Measurements from ENCODE around the gene PLCB4.

The PLCB4 gene

GRCh38 chr20:9270831-9271230 lies 201.9 kb downstream of the PLCB4 start:
- no peak for DNase-seq (ENCODE audit: low read depth in 2 of 2)

GRCh38 chr20:9276966-9277468 lies 208.1 kb downstream of the PLCB4 start:
- DNase-seq (ENCODE audit: low read depth in 2 of 2) = no peak

GRCh38 chr20:9279918-9280401 lies 211.1 kb downstream of the PLCB4 start:
- no peak for DNase-seq (ENCODE audit: low read depth in 2 of 2)

- DNase-seq (ENCODE audit: low read depth in 2 of 2) = no peak
These were observed 211.8 kb downstream of the PLCB4 start for GRCh38 chr20:9280666-9281065.

GRCh38 chr20:9281803-9282202 lies 212.9 kb downstream of the PLCB4 start:
- DNase-seq (ENCODE audit: low read depth in 2 of 2) = no peak

GRCh38 chr20:9285617-9286016 lies 216.7 kb downstream of the PLCB4 start:
- no peak for DNase-seq (ENCODE audit: low read depth in 2 of 2)

- no peak for DNase-seq (ENCODE audit: low read depth in 2 of 2)
These were observed 217.9 kb downstream of the PLCB4 start for GRCh38 chr20:9286501-9287461.

- no peak for DNase-seq (ENCODE audit: low read depth in 2 of 2)
These were observed 218.9 kb downstream of the PLCB4 start for GRCh38 chr20:9287826-9288225.

- no peak for DNase-seq (ENCODE audit: low read depth in 2 of 2)
These were observed 221.4 kb downstream of the PLCB4 start for GRCh38 chr20:9290331-9290730.

GRCh38 chr20:9293145-9293544 lies 224.3 kb downstream of the PLCB4 start:
- no peak for DNase-seq (ENCODE audit: low read depth in 2 of 2)

GRCh38 chr20:9294041-9294440 lies 225.2 kb downstream of the PLCB4 start:
- DNase-seq (ENCODE audit: low read depth in 2 of 2) = no peak

GRCh38 chr20:9298906-9299305 lies 230.0 kb downstream of the PLCB4 start:
- no peak for DNase-seq (ENCODE audit: low read depth in 2 of 2)

- DNase-seq (ENCODE audit: low read depth in 2 of 2) = no peak
These were observed 231.2 kb downstream of the PLCB4 start for GRCh38 chr20:9300080-9300479.

- DNase-seq (ENCODE audit: low read depth in 2 of 2) = no peak
These were observed 231.6 kb downstream of the PLCB4 start for GRCh38 chr20:9300534-9300933.

GRCh38 chr20:9301129-9302090 lies 232.5 kb downstream of the PLCB4 start:
- DNase-seq (ENCODE audit: low read depth in 2 of 2) = no peak

- DNase-seq (ENCODE audit: low read depth in 2 of 2) = no peak
These were observed 233.2 kb downstream of the PLCB4 start for GRCh38 chr20:9302091-9302462.

GRCh38 chr20:9306521-9306920 lies 237.6 kb downstream of the PLCB4 start:
- DNase-seq (ENCODE audit: low read depth in 2 of 2) = no peak

GRCh38 chr20:9308056-9308455 lies 239.2 kb downstream of the PLCB4 start:
- no peak for DNase-seq (ENCODE audit: low read depth in 2 of 2)

GRCh38 chr20:9311132-9311531 lies 242.2 kb downstream of the PLCB4 start:
- DNase-seq (ENCODE audit: low read depth in 2 of 2) = no peak

- no peak for DNase-seq (ENCODE audit: low read depth in 2 of 2)
These were observed 250.9 kb downstream of the PLCB4 start for GRCh38 chr20:9319687-9320384.

- no peak for DNase-seq (ENCODE audit: low read depth in 2 of 2)
These were observed 252.1 kb downstream of the PLCB4 start for GRCh38 chr20:9321007-9321406.

Data from stimulated activated CD8-positive, alpha-beta memory T cell treated with anti-CD3 and anti-CD28 coated beads, Interleukin-2, amount 100 ng/mL, for 48 hours (primary cell).